GM21381 (cell line): ENCODE results near the gene ACAN.

ENCODE experiments used
- ATAC-seq: cut with Tn5 transposase; IDR thresholded peaks from one replicate; pipeline ENCODE4 v1.9.1; 2021; ENCODE audit warnings: mild to moderate bottlenecking, moderate library complexity; ENCODE audit not compliant: unreplicated experiment

Gene ACAN

DNA sequence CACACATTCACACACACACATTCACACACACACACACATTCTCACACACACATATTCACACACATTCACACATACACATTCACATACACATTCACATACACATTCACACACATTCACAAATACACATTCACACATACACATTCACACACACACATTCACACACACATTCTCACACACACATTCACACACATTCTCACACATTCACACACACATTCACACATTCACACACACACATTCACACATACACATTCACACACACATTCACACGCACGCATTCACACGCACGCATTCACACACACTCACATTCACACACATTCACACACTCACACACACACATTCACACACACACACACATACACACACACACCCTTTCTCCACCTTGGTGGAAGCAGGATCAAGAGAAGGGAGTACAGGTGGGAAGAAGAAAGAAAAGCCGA is 97.8 kb downstream of the ACAN start:
- no peak for ATAC-seq

DNA sequence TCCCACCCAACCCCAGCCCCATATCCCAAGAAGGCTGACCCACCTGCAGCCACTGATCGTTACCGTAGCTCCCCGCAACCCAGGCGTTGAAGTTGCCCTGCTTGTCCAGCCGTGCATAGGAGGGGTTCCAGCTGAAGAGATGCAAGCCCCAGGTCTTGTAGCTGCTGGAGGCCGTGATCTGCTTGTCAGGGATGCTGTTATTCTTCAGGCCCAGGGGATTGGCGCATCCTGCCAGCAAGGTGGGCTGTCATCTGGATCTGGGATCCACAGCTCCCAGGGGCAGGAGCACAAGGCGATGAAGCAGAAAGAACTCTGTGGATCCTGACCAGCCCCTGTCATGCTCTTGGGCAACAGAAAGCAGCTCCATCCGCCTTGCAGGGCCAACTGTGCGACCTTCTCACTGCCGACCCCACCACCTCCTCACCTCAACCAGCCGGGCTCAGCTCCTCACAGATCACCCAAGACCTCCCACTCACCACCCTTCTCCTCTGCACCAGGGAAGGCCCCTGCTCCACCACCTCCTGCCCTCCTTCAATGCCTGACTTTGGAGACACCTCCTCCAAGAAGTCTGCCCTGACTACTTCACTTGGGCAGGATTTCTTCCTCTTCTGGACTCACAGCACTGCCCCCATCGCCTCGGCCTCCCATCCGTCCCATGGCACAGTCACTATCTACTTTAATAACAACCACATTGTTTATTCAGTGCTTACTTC is 98.4 kb downstream of the ACAN start:
- no peak for ATAC-seq

DNA sequence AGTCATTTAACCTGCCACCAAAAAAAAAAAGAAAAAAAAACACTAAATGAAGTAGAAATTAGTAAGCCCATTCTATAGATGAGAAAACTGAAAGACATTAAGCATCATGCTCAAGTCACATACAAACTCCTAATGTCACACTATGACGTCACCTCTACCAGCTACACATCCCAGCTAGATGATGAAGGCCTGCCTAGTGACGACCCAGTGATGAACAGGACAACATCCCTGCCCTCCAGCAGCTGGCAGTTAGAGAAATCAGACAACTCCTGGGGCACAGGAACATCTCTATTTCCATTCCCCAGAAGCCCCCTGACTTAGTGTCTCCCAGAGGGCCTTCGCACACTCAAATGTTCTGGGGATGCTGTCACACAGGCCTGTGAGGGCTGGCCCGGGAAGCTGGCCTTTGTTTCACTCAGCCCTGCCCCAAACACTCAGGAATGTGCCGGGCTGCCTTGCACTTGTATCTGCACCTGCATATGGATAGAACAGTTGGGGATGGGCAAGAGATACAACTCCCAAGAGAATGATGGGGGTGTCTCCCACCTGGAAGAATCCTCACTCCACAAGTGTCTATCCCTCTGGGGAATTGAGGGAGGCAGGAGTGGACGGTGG is 99.1 kb downstream of the ACAN start:
- no peak for ATAC-seq

DNA sequence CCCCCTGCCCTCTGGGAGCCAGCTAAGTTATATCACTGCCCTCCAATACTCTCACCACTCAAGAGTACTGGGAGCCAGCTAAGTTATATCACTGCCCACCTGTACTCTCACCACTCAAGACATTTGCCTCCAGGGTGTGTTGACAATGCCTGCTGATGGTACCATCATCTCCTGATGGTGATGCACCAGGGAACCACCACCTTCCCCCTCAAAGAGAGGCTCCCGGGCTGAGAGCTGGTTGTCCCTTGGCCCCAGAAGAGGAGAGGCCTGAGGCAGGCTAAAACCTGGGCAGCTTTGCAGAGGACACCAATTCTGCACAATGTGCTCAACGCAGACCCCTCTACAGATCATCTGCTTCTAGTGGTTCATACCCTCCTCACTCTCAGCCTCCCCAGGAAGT is 99.6 kb downstream of the ACAN start:
- no peak for ATAC-seq

DNA sequence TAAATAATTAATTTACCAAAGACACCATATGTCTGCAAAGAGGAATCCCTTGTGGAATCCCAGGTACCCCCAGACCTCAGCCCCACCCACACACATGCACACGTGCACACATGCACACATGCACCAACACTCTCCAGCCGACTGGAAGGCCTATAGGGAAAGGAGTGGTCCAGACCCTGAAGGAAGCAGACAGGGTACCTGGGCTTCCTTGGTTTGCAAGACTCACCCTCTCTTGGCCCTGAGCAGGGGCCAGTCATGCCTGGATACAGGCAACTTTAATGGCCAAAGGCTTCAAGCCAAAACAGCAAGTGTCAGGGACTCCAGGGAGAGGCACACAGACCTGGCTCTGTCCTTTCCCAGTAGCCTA is 101.0 kb downstream of the ACAN start:
- ATAC-seq = no peak

DNA sequence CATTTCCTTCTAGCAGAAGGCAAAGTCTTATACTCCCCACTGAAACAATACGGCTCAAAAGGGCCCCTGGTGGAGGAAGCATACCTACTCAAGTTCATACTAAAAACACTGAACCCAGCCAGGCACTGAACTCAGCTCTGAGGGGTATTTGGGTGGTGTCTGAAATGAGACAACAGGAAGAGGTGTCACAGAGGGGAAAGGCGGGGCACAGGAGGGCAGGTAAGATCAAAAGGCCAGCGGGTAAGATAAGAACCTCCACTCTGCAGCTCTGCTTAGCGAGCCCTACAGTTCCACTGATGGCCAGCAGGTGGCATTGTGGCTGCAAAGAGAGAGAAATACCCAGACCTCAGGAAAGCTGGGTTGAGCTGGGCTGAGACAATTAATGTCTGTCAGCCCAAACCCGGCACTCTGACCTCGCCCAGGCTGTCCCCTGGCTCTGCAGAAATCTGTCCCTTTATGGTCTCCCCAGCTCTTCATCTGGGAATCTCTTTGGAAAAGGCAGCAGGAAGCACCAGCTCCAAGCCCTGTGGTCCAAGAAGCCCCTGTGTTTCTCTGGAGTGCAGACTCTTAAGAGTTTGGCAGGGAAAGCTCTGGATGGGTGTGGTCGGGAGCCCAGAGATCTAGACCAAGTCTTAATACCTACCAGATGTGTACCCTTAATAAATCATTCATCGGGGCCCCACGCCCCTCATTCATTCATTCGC is 101.5 kb downstream of the ACAN start:
- ATAC-seq = peak; percentile 82

DNA sequence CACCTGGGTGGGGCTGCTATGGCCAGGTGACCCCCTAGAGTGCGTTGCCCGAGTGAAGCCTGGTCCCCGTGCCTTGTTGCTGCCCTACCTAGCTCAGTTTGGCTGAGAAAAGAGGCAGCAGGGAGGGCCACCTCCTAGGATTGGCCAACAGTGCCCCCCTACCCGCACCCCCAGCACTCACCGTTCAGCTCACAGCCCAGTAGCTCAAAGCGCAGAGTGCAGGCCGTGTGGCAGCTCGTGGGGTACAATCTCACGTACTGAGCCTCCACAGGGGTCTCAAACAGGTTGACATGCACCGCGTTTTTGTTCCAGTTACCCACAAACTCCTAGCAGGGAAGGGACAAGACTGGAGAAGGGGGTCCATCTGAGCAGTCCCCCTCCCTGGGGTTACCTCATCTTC is 102.3 kb downstream of the ACAN start:
- ATAC-seq = no peak

DNA sequence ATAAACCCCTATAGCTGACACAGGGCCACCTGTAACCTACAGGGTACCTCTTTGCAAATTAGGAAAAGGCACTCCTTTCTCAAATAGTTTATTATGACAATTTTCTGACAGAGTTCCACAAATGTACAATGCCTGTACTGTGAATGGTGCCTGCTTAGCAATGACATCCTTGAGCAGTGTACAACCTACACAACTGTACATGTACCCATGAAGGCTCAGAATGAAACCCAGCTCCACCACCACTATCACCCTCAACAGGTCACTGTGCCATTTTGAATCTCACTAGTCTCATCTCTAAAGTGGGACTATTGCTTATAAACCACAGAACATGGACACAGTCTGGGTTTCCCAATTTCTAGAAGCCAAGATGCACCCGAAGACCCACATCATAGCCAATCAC is 102.9 kb downstream of the ACAN start:
- ATAC-seq = no peak

DNA sequence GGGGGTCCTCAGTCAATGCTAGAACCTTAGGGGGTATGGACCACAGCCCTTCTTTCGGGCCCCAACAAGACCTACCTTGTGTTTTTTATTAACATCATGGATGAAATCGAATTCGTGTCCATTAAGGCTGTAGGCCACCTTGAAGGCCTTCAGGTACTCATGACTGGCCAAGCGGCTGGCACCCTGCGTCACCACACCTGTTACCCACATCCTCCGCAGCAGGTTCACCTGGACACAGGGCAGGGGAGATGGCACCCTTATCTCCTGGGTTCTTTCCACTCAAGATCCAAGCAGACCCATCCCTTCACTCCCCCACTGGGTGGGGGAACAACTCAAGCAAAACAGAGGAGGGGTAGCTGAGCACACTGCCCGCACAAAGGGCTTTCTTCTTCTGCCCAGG is 103.3 kb downstream of the ACAN start:
- no peak for ATAC-seq

DNA sequence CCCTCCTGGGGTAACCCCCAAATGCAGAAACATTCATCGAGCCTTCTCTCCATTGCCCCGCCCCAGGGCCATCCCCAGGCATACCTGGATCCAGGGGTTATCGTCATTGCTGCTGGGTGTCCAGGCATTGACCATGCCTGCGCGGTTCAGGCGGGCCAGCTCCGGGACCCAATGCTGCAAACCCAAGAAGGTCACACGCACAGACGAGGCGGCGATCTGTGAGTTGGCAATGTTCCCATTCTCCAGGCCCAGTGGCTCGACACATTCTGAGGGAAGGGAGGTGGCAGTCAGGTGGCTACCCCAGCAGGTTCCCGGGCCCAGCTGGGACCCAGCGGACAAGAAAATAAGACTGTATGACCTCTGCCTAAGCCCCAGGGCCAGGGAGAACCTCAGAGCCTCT is 103.9 kb downstream of the ACAN start:
- ATAC-seq = no peak

DNA sequence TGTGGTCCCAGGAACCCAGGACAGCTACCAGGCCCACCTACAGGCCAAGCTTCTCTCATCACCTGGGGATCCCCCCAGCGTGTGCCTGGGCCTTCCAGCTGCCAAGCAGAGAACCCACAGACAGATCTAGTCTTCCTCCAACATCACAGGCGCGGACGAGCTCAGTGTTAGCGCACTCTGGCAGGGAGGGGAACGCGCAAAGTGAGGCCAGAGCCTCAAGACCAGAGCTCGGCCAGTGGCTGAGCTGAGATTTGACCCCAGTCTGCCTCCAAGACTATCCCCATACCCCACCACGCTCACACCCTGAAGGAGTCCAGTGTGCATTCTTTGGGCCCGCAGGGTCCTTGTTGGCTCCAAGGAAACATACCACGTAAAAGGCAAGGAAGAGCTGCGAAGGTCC is 104.9 kb downstream of the ACAN start:
- ATAC-seq = no peak

DNA sequence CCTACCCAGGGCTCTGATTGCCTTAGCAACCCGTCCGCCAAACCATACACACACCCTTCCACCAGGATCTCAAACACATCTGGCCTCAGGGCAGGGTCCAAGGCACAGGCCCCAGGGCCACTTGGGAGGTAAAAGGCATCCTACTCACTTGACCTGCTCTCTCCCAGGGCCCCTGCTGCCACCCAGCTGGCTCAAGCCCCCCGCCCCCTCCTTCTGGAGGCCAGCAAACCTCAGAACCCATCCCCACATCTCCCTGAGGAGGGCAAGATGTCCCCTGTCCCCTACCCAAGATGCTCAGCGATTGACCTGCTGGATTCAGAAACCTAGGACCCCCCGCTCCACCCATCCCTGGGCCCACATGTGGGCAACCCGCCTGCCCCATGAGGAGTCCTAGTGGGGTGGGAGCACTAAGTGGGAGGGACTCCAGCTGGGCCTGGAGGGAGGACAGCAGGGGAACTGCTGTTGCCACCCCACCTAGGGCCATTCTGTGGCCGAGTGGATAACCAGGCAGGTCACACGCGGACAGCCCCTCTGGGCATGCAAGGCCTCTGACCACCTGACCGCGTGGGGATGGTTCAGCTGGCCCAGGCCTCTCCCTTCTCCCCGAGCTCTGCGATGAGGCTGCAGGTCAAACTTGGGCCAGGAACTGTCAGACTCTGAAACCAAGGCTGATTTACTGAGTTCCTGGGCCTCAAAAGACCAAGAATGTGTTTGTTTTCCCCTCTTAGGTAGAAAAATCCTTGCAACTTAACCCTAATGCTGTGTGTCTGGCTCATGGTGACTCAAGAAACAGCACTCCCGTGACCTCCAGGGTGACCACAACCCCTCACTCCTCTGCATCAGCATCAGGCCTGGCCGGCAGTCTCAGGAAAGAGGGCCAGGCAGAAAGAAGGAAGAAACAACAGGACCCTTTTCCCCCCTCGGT is 105.7 kb downstream of the ACAN start:
- no peak for ATAC-seq

DNA sequence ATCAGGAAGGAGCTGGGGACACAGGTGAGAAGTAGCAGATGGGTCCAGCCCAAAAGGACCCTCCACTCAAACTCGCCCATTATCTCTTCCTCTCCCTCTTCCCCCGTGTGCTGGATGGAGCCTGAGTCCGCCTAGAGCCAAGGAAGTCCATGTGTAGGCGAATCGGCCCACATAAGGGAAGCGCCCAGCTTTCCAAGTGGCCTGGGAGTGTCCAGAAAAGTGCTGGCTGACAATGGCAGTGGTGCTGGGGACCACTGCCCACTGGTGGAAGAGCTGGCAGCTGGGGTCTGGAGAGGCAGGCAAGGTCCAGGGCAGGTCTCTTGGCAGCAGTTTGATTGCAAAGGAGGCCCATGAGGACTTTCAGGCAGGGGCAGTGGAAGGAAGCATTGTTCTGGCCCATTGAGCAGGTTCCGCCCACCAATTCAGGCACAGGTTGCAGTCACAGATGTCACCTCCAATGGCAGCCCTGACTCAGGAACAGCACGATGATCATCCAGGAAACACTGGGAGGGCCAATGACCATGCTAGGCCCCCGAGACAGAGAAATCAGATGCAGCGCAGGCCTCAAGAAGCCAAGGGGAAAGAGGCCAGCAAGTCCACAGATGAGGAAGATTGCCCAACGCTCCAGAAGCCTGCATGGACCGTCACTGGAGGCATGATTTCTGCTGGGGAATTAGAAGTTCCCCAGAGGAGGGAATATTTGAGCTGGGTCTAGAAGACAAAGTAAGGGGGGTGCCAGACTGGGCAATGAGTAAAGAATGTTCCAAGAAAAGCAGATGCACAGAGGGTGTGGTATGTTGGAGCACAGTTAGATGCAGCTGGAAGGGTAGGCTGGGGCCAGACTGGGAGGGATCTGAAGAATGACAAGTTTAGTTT is 107.0 kb downstream of the ACAN start:
- no peak for ATAC-seq

DNA sequence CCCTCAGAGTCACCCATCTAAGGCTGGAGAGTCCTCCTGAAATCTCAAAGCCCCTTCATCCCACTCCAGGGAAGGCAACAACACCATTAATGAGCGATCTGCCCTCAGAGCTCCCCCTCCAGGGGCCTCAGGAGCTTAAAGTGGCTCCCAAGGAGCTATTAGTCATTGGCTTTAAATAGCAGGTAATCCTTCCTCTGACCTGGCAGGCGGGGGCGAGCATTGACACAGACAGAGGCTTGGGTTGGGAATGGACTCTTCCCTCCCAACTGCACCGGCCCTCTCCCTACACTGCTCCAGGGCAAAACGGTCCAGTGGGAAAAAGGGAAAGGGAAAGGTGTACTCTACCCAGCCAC is 108.5 kb downstream of the ACAN start:
- ATAC-seq = no peak

DNA sequence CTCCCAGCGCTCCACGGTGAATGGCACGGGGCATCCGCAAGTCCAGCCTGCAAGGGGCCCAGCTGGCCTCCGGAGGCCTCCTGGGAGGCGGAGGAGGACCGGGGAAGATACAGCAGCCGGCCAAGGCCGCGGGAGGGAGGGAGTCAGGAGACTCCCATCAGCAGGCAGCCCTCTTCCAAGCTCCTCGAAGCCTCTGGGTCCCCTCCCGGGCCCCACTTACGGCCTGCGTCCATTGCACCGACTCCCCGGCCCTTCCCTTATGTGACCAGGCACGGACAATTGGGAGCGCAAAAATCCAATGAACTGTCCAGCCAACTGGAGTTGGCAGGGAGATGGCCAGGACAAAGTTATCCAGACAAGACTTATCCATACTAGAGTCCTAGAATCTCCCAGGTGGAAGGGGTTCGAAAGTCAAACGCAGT is 109.3 kb downstream of the ACAN start:
- ATAC-seq = no peak

DNA sequence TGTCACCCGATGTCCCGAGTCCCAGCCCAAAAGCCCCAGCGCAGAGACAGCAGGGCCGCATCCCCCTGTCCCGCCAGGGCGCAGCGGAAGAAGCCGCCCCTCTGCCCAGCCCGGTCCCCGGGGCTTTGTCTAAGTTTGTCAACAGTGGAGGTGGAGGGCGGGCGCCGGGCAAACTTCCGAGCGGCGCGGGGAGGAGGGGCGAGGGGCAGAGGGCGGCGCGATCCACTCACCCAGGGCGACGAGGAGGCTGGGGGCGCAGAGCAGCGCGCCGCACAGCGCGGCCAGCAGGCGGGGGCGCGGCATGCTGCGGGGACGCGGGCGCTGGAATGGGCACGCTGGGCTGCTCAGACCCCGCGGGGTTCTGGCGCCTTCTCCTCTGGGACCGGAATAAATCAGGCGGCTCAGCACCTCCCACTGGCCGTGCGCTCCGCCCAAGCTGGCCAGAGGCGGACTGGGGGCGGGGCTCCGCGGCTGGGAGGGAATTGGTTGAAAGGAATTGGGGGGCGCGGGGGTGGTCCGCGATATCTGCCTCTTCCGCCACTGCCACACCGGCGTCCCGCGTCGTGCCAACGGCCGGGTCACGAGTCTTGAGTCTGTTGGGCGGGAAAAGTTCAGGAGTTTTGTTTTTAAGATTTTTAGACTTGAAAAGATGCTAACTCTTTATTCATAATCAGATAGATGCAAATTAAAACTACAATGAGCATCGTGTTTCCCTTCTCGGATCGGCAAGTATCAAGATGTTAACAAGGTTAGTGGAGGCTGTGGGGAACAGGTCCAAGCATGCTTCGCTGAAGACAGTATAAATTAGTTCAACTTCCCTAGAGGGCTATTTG is 110.0 kb downstream of the ACAN start, which contains the start of gene MFGE8:
Gene MFGE8, minus strand, starts transcription at position 363 of the 833 bp plus-strand sequence. Its CDS starts 60 bp downstream, at position 303.
- ATAC-seq = peak; percentile 85

DNA sequence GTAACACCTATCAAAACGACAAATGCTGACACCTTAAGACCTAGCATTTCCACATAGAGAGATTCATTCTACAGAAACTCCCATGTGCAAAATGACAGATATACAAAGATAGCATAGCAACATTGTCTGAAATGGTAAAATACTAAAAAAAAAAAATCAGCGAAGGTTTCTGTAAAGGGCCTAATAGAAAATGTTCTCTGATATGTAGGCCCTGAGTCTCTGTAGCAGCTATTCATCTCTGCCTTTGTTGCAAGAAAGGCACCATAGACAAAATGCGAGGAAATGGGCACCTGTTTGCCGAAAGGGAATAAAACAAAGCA is 110.6 kb downstream of the ACAN start:
- ATAC-seq = no peak

DNA sequence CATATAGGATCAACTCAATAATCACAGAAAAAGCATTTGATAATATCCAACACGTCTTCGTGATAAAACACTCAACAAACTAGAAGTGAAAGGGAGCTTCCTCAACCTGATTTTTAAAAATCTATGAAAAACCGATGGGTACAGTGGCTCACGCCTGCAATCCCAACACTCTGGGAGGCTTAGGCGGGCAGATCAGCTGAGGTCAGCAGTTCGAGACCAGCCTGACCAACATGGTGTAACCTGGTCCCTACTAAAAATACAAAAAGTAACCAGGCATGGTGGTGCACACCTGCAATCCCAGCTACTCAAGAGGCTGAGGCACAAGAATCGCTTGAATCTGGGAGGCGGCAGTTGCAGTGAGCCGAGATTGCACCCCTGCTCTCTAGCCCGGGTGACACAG is 112.1 kb downstream of the ACAN start:
- no peak for ATAC-seq

DNA sequence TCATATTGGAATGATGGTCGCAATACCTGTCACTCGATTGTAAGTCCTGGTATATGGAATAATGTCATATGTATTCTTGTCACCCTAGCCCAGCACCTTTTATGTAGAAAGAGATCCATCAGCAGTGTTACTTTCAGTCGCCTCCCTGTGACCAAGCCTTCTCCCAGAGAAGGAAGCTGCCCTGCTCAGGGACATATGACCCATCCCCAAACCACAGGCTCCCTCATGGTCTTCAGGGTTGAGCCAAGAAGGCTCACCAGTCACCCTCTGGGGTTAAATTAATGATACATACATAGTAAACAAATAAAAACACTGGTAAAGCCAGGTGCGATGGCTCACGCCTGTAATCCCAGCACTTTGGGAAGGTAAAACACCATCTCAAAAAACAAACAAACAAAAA is 114.5 kb downstream of the ACAN start:
- no peak for ATAC-seq

DNA sequence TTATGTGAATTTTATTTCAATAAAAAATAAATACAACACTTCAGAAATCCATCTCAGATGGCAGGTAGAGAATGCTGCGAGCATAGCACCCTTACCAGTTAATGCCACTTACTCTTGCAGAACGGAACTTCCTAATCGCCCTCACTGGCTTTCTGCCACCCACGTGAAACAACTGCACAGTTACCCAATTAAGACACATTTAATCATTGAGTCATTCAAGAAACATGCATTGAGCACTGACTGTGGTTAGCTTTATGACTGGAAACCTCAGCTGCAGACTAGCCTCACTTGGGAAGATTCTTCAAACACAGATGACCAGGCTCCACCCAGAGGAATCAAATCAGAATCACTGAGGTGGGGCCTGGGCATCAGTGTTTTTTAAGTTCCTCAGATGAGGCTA is 115.5 kb downstream of the ACAN start:
- ATAC-seq = no peak
